ENCODE data around the gene OXER1. TPM values are rescaled to one million over a fixed set of nuclear protein-coding genes. Genes with fewer than 3 reads are reported as not detected.

The OXER1 gene

GRCh38 chr2:42712934-42713333 lies 51.0 kb downstream of the OXER1 start:
- Histone ChIP-seq H3K4me1 (ENCODE audit: control insufficient read depth in 2 of 2, insufficient read depth in 1 of 2, low read depth in 1 of 2, low read length in 2 of 2) (no peaks in the 10 kb centered on the region), H3K18ac (ENCODE audit: low read length) (no peak overlapping the region), H3K27ac (replicated peaks; ENCODE audit: low read length) (no peak overlapping the region), H3K4ac (ENCODE audit: low read length) (no peak overlapping the region), H3K4me3 (ENCODE audit: low read length in 2 of 2) (no peak overlapping the region), H3K79me1 (ENCODE audit: low read depth, low read length) (no peaks in the 10 kb centered on the region), H3K14ac (ENCODE audit: low read length) (no peak overlapping the region), H4K8ac (ENCODE audit: low read depth, low read length) (no peak overlapping the region), H3K4me2 (ENCODE audit: insufficient read depth, low read length, poor library complexity, severe bottlenecking) (no peak overlapping the region), H2AK5ac (ENCODE audit: low read depth, low read length) (no peak overlapping the region), H2AFZ (ENCODE audit: low read length) (no peak overlapping the region), H2BK12ac (ENCODE audit: low read length) (no peak overlapping the region), H3K9ac (ENCODE audit: low read depth, low read length, poor library complexity) (no peak overlapping the region), H3K27me3 (ENCODE audit: control insufficient read depth in 3 of 3, insufficient read depth in 3 of 3, low read depth in 1 of 3, low read length in 3 of 3) (no peaks in the 10 kb centered on the region), H2BK15ac (ENCODE audit: low read length) (no peak overlapping the region), H3K23ac (ENCODE audit: low read depth, low read length, poor library complexity) (no peak overlapping the region), H2BK120ac (ENCODE audit: low read depth, low read length) (no peak overlapping the region), H4K91ac (ENCODE audit: low read depth, low read length, poor library complexity) (no peak overlapping the region), H3K9me3 (replicated peaks in 1 of 2; ENCODE audit: control insufficient read depth in 2 of 2, insufficient read depth in 1 of 2, low read depth in 1 of 2, low read length in 2 of 2) (no peaks in the 10 kb centered on the region), H3K36me3 (replicated peaks in 1 of 2; ENCODE audit: control insufficient read depth in 2 of 2, insufficient read depth in 2 of 2, low read length in 2 of 2) (peaks cover 5 to 20% of the 10 kb centered on the region in 2 donors), H2BK5ac (ENCODE audit: low read length) (no peak overlapping the region)
- no peak for DNase-seq (ENCODE audit: low spot score)
- WGBS, 2 donors (ENCODE audit: extremely low coverage in 2 of 2, insufficient read length in 2 of 2, insufficient replicate concordance in 1 of 2) = no CpG with 5 or more reads among the region's 2 CpGs

Small RNA genes within 50 kb of the gene (small RNA-seq; reads per million reads assigned to genes)
- not detected for gene RNU6-137P (ENCODE audit: insufficient read depth)

Measured in neuronal stem cell (in vitro differentiated cells).